KOPT-K1 (cell line): Measurements from ENCODE around the gene SYT8.
"Not testable (repeated sequence)": the region's sequence is repeated elsewhere in the genome, so short reads cannot be mapped to it uniquely, and the experiment has no call there.

ENCODE experiments used
- H3K27ac ChIP-seq: fragments of 200-600 bp; sonication (generic); 2 replicates; pipeline ENCODE4 v1.5.1; 2016; ENCODE audit warnings: antibody characterized with exemption, mild to moderate bottlenecking, low read depth, low read length; ENCODE audit not compliant: poor library complexity, severe bottlenecking
- H3K36me3 ChIP-seq: fragments of 200-600 bp; sonication (generic); 2 replicates; pipeline ENCODE4 v1.5.1; 2017; ENCODE audit warnings: antibody characterized with exemption, mild to moderate bottlenecking, low read length, moderate library complexity; ENCODE audit not compliant: insufficient read depth
- H3K9me3 ChIP-seq: fragments of 200-600 bp; sonication (generic); 2 replicates; pipeline ENCODE4 v1.5.1; 2017; ENCODE audit warnings: antibody characterized with exemption, low read length, mild to moderate bottlenecking; ENCODE audit not compliant: insufficient read depth, poor library complexity, severe bottlenecking

Gene SYT8

DNA sequence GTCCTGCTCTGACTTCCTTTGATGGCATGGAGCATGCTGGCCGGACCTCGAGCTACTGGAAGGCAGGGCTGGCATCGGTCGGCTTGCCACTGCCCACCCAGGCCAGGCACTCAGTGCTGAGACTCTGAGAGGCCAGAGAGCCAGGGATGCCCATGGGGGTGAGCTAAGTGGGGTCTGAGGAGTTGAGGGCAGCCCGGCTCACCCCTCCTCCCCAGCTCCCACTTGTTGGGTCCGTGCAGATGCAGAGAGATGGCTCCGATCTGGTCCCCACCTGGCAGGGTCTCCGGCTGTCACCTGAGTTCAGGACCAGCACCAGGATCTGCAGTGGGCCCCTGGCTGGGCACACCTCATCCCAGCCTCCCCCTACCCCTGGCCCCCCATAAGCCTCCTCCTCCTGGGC is 31.4 kb downstream of the SYT8 start:
- H3K27ac ChIP-seq = no peak overlapping the region
- H3K36me3 ChIP-seq = no peaks in the 10 kb centered on the region
- H3K9me3 ChIP-seq = no peaks in the 10 kb centered on the region

DNA sequence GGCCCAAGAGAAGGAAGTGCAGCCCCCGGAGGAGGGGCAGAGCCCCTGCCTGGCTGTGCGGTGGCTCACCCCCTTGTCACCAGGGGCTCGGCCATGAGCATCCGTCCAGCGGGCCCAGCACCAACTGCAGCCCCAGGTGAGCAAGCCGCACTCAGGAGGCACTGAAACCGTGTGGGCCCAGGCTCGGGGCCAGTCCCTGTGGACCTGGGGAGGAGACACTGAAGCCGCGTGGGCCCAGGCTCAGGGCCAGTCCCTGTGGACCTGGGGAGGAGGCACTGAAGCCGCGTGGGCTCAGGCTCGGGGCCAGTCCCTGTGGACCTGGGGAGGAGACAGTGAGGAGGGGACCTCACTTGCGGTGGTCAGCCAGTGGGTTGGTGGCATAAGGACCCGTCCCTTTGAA is 32.0 kb downstream of the SYT8 start:
- Histone ChIP-seq H3K9me3 (no peaks in the 10 kb centered on the region), H3K27ac (no peak overlapping the region), H3K36me3 (no peaks in the 10 kb centered on the region)

DNA sequence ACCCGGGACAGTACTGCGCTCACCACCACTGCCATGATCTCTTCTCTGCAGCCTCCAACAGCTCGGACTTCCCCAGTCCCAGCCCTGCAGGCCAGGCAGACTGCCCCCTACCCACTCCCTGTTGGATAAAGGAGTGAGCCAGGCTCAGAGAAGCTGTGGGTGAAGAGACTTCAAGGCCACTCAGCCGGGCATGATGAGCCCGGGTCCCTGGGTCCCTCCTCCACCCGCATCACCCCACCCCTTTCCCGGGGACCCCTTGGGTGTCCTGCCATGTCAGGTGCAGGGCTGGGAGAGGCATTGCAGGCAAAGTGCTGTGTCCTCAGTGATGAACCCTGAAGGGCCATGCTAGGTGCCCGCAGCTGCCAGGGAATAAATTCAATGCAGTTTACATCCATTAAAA is 32.6 kb downstream of the SYT8 start:
- Histone ChIP-seq H3K9me3 (no peaks in the 10 kb centered on the region), H3K36me3 (no peaks in the 10 kb centered on the region), H3K27ac (no peak overlapping the region)

- Histone ChIP-seq H3K9me3 (no peaks in the 10 kb centered on the region), H3K27ac (no peak overlapping the region), H3K36me3 (no peaks in the 10 kb centered on the region)
Observed at GRCh38 chr11:1868056-1868635, 33.4 kb downstream of the SYT8 start.

GRCh38 chr11:1868636-1869291 is 34.0 kb downstream of the SYT8 start:
- Histone ChIP-seq H3K9me3 (no peaks in the 10 kb centered on the region), H3K36me3 (no peaks in the 10 kb centered on the region), H3K27ac (no peak overlapping the region)

DNA sequence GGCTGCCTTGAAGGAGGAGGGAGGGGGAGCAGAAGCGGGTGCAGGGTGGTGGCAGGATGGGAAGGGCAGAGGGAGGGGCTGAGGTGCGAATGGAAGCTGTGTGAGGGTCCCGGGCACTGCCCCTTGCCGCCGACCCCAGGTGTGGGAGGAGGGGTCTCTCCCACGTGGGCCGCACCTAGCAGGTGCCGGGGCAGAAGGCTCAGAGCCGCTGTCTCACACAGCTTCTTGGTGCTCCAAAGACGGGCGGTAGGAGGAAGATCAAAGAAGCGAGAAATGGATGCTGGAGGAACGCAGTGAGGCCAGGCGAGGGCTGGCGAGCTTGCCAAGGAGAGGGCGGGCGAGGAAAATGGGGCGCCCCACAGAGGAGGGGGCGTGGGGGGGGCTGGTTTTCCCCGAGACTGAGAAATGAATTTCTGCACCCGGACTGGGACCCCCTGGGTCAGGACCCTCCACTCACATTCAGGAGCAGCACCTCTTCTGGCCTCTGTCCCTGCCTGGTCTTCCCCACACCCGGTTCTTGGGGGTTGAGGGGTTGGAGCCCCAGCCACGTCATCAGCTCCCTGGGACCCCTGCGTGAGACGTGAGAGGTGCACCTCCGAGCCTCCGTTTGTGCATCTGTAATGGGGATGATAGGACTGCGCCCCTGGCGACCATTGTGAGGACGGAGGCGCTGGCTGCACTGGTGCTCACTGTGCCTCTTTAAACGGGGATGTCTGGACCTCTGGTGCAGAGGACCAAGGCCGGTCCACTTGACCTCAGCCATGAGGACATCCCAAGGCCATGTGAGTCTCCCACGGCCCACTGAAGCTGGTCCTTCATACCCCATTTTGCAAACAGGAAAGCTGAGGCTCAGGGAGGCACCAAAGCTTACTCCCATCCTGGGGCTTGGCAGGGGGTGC is 34.9 kb downstream of the SYT8 start:
- no peak overlapping the region for H3K27ac ChIP-seq
- H3K36me3 ChIP-seq = no peaks in the 10 kb centered on the region
- H3K9me3 ChIP-seq = no peaks in the 10 kb centered on the region

DNA sequence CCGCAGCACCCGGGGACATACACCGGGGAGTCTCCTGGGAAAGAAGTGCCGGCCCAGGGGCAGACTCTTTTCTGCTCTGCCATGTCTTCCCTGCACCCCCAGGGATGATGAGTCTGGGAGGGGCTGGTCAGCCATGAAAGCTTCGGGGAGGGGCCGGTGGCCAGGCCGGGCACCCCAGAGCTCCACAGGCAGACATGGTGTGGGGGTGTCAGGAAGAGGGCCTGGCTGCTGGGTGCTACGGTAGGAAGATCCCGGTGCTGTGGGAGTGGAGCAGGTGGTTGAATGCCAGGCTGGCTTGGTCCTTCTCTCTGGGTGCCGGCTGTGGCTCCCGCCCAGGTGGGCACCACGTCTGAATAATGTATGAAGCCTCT is 35.5 kb downstream of the SYT8 start:
- H3K9me3 ChIP-seq = no peaks in the 10 kb centered on the region
- no peak overlapping the region for H3K27ac ChIP-seq
- H3K36me3 ChIP-seq = no peaks in the 10 kb centered on the region

DNA sequence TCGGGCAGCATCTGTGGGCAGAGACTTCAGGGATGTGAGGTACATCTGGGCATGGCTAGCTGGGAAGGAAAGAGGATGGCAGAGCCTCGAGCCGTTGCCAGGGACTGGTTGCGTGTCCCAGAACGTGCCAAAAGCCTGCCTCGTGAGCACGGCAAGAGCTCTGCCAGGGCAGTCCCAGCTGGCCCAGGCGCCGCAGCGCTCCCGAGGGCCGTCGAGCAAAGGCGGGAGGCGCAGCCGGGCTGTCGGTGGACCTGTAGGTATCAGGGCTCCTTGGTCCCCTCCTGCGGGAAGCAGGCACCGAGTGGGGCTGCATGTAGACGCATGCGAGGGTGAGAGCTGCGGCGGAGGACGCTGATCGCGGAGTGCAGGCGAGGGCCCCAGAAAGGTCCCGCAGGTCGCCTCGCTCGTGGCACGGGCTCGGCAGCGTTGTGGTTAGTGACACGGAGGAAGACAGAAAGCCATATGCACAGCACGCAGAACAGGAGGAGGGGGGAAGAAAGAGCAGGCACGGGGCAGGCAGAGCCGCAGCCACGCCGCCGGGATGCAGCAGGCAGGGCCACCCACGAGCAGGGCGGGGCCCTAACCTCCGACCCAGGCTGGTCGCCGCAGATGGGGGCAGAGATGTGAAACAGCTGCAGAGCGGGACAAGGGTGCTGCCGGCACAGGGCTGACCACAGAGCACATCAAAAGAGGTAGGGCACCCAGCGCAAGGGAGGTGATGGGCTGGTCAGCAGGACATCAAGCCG is 36.1 kb downstream of the SYT8 start:
- Histone ChIP-seq H3K27ac (no peak overlapping the region), H3K36me3 (no peaks in the 10 kb centered on the region), H3K9me3 (no peaks in the 10 kb centered on the region)

DNA sequence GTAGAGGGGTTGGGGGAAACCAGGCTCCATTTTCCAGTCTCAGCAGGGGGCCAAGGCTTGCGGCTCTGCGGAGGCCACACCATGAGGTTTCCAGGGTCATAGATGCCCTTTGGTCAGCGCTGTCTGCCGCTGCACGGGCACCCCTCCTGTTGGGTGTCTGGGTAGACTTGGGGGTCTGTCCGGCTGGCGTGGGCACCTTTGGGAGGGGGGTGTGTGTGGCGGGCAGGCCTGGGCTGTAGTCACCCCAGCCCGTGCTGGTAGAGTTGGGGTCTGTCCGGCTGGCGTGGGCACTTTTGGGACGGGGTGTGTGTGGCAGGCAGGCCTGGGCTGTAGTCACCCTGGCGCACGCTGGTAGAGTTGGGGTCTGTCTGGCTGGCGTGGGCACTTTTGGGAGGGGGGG is 36.7 kb downstream of the SYT8 start:
- no peaks in the 10 kb centered on the region for H3K36me3 ChIP-seq
- H3K9me3 ChIP-seq = no peaks in the 10 kb centered on the region
- no peak overlapping the region for H3K27ac ChIP-seq

DNA sequence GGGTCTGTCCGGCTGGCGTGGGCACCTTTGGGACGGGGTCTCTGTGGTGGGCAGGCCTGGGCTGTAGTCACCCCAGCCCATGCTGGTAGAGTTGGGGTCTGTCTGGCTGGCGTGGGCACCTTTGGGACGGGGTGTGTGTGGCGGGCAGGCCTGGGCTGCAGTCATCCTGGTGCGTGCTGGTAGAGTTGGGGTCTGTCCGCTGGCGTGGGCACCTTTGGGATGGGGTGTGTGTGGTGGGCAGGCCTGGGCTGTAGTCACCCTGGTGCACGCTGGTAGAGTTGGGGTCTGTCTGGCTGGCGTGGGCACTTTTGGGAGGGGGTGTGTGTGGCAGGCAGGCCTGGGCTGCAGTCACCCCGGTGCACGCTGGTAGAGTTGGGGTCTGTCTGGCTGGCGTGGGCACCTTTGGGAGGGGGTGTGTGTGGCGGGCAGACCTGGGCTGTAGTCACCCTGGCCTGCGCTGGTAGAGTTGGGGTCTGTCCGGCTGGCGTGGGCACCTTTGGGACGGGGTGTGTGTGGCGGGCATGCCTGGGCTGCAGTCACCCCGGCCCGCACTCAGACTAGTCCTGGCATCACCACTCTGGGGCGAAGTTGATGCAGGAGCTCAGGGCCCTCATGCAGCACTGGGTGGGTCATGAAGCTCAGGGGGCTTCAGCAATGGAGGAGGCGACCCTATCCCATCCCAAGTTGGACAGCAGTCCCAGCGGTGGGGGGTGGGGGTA is 37.6 kb downstream of the SYT8 start:
- no peaks in the 10 kb centered on the region for H3K9me3 ChIP-seq
- no peaks in the 10 kb centered on the region for H3K36me3 ChIP-seq
- H3K27ac ChIP-seq = no peak overlapping the region

DNA sequence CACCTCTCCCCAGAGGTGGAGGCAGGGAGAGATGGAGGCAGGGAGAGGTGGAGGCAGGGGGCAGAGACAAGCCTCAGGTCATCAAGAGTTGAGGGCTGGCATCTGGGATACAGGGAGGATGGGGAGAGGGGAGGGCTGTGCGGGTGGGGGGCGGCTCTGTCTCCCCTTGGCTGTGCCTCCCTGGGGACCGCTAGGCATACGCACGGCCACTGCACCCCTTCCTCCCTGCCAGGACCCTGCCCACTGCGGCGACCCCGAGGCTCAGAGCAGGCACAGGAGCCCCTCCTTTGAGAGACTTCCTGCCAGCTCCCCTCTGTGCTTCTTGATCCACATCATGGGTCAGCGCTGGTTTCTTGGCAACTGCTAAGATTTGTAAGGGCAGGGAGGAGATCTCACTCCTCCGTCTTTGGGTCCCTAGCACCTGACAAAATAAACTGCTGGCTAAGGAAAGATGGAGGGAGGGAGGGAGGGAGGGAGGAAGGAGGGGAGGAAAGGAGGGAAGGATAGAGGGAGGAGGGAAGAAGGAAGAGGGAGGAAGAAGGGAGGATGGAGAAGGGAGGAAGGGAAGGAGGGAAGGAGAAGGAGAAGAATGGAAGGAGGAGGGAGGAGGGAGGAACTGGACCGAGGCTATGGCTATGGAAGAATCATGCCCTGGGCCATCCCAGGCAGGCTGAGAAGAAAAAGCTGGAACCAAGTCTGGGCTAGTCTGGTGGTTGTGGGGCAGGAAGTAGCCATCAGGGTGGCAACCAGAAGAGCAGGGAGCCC is 38.4 kb downstream of the SYT8 start:
- H3K9me3 ChIP-seq = no peaks in the 10 kb centered on the region
- no peaks in the 10 kb centered on the region for H3K36me3 ChIP-seq
- no peak overlapping the region for H3K27ac ChIP-seq

DNA sequence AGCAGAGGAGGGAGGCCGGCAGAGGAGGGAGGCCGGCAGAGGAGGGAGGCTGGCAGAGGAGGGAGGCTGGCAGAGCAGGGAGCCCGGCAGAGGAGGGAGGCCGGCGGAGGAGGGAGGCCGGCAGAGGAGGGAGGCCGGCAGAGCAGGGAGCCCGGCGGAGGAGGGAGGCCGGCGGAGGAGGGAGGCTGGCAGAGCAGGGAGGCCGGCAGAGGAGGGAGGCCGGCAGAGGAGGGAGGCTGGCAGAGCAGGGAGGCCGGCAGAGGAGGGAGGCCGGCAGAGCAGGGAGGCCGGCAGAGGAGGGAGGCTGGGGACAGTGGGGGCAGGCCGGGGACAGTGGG is 39.0 kb downstream of the SYT8 start:
- not testable (repeated sequence) for H3K36me3 ChIP-seq, H3K27ac ChIP-seq, H3K9me3 ChIP-seq

DNA sequence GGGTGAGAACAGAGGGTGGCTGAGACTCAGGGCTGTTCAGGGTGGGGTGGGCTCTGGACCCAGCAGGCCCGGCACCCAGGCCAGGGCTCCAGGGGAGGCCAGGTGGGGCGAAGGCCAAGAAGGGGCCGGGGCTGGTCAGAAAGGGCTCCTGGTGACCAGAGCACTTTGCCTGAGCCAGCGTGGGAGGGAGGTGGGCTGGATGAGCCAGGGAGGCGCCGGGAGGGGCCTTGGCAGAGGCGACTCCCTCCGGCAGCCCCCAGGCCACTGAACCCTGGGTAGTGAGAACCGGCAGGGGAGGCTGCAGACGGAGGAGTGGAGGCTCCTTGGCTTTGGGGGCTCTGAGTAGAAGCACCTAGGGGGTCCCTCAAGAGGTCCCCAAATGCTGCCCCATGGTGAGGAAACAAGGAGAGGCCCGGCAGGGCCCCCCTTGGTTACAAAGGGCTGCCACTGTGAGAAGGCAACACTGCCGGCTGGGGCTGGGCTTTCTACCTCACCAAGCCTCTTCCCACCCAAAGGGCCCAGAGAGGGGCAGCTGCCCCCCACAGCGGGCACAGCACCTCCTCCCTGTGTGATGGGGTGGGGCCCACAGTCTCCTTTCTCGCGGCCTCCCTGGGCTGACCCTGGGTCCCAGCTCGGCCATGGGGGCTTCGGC is 39.8 kb downstream of the SYT8 start:
- not testable (repeated sequence) for H3K9me3 ChIP-seq, H3K27ac ChIP-seq, H3K36me3 ChIP-seq
